HG02884 (cell line): ENCODE data around the gene ZBTB47.

ENCODE experiments used
- ATAC-seq: cut with Tn5 transposase; IDR thresholded peaks from one replicate; pipeline ENCODE4 v1.9.1; 2021; ENCODE audit warnings: mild to moderate bottlenecking, moderate library complexity; ENCODE audit not compliant: unreplicated experiment

Gene ZBTB47

DNA sequence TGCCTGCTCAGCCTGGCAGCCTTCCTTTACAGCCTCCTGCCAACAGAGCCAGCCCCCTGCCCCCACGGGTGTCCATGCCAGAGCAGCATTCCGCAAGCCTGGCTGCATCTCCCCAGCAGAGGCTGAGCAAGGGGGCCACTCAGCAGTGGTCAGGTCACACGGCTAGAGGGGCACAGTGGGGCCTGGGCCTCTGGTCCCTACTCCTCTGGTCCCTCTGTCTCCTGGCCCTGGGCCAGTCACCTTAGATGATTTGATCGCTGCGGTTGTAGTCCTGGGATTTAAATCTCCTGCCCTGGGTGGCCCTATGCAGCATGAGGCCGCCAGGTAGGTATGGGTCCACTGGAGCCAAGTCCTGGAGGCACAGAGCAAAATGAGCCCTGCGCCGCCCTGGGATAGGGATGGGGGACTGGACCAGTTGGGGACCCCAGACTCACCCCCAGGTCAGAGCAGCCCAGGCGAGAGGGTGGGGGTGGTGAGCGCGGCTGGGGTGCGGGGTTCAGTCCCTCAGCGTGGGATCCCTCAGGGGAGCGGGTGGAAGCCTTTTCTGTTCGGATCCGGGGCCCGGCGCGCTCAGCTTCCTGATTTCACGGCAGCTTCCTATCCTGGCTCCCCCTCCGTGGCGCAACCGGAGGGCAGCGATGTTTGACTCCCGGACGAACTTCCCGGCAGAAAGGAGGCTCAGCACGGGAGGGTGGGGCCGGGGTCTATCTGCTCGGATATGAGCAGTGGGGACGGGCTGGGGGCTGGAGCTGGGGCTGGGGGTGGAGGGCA lies at the start of gene ZBTB47:
Gene ZBTB47, plus strand, starts transcription at position 138 of the 771 bp plus-strand sequence. CDS start 4,659 bp downstream, outside the sequence.
- no peak for ATAC-seq

DNA sequence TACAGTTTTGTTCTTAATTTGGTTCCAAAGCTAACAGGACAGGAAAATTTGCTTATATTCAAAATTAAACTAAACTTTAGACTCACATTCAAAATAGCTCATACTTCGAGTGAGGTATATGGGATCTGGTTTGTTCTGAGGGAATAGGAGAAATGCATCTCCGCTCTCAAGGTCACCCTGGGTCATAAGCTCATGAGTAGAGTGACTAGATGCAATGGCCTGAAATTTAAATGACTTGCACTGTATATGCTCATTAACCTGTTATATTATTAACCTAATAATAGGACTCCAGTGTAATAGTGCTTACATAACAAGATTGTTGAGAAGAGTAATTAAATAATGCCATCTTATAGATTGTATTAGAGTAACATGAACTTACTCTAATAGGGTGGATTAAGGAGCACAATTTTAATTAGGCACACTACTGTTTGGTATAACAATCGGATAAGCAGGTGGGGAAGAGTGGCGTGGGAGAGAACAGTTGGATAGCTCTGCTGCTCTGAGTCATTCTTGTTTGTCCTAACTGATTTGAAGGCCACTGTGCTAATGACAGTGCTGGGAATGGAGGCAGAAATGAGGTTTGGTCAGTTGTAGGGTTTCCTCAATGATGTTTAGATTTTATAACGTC lies 47.8 kb upstream of the ZBTB47 start:
- no peak for ATAC-seq

- no peak for ATAC-seq
These were observed 44.9 kb upstream of the ZBTB47 start for GRCh38 chr3:42608581-42608980.

DNA sequence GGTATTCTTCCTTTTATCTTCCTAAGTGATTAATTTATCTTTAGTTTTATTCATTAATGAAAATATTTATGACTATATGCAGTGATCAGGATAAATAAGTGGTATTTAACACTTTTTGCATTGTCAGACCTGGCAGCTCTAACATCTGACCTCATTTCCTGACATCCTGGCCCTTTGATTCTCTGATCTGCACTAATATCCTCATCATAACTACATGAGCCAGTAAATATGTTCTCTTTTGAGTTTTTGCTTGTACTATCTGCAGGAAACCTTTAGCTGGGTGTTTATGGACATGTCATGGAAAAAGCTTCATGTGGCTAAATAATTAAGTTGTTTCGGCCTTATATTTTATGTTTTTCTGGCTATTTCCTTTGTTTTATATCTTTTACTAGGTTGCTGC lies 42.5 kb upstream of the ZBTB47 start:
- no peak for ATAC-seq

- ATAC-seq = no peak
These were observed 41.3 kb upstream of the ZBTB47 start for GRCh38 chr3:42612217-42612616.

DNA sequence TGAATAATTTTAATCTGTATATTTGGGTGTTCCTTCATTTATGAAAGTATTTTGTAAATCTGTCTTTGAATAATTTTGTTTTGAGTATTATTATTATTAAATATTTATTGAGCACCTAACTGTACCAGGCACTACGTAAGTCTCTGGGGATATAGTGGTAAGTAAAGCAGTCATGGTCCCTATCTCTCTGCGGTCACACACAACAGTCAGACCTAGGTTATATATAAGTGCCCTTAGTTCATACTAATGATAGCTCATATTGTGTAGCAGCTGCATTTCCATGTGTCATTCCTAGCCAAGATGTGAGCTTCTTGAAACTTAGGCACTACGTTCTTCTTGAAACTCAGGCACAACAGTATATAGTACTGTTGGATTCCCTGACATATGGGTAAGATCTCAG lies 40.6 kb upstream of the ZBTB47 start:
- ATAC-seq = no peak

DNA sequence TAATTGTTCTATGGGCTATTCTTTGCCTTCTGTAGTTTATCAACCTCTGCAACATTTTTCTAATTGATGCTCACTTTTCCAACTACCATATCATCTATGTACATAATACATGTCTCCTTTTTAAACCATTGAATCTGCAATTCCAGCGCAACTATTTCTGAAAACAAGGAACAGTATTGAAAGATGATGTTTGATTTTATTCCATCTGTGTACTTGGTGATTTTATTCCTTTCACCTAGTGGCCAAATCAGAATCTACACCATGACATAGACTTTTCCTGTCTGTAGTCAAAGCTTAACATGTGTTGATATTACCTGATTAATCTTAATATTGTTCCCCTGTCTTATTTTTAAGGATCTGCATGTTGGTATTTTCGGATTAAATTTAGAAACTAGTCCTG lies 40.0 kb upstream of the ZBTB47 start:
- no peak for ATAC-seq

DNA sequence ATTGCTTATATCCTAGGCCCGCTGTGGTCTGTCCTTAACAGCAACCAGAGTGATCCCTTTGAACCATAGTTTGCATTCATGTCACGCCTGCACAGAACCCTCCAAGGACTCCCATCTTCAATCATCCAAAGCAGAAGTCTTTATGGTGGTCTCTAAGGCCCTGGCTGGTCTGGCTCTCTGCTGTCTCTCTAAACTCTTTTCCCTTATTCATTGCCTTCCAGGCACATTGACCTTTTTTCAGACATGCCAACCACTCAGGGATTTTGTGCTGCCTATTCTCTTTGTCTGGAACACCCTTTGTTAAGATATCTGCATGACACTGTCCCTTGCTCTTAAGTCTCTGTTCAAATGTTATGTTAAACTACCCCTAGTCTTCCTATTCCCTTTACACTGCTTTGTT lies 21.9 kb upstream of the ZBTB47 start:
- ATAC-seq = no peak

DNA sequence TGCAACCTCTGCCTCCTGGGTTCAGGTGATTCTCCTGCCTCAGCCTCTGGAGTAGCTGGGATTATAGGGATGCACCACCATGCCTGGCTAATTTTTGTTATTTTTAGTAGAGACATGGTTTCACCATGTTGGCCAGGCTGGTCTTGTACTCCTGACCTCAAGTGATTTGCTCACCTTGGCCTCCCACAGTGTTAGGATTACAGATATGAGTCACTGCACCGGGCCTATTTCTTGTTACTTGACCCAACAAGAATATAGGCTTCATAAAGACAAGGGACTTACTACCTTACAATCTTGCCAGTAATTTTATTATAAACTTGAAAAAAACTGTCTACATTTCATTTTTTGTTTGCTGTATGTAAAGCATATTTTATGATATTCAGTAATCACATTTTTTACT lies 21.4 kb upstream of the ZBTB47 start:
- no peak for ATAC-seq

DNA sequence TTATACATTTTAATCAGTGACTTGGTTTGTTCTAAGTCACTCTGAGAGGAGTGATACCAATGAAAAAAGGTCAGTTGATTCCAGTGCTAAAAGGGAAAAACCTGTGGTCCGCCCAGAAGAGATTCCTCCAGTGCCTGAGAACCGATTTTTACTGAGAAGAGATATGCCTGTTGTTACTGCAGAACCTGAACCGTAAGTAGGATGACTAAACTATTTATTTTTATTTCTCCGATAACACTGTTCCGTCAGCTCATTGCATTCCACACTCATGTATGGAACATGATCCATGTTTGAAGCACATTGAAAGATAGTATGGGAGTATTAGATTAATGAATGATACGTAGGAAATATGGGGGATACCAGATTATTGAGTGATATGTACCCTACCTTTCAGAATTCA lies 20.0 kb upstream of the ZBTB47 start:
- no peak for ATAC-seq

DNA sequence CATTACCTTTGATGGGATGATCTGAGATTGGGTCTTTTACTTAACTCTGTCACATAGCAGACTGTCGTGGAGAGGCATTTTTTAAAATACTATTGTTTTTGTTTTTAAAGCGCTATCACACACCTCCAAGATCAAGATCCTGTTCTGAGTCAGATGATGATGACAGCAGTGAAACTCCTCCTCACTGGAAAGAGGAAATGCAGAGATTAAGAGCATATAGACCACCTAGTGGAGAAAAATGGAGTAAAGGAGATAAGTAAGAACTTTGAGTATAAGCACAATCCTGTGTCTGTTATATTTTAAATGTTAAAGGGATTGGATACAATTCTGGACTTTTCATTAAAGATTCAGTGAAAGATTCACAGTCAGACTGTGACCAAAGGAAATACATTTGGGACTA lies 18.4 kb upstream of the ZBTB47 start:
- no peak for ATAC-seq

DNA sequence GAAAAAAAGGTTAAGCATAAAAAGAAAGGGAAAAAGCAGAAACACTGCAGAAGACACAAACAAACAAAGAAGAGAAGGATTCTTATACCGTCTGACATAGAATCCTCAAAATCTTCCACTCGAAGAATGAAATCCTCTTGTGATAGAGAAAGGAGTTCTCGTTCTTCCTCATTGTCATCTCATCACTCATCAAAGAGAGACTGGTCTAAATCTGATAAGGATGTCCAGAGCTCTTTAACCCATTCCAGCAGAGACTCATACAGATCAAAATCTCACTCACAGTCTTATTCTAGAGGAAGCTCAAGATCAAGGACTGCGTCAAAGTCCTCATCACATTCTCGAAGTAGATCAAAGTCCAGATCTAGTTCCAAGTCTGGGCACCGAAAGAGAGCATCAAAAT lies 16.5 kb upstream of the ZBTB47 start:
- ATAC-seq = no peak

- peak; percentile 48 for ATAC-seq
These were observed 15.1 kb upstream of the ZBTB47 start for GRCh38 chr3:42638339-42638842.

- ATAC-seq = no peak
These were observed 14.3 kb upstream of the ZBTB47 start for GRCh38 chr3:42639192-42639591.

GRCh38 chr3:42640129-42640528 lies 13.4 kb upstream of the ZBTB47 start:
- no peak for ATAC-seq

DNA sequence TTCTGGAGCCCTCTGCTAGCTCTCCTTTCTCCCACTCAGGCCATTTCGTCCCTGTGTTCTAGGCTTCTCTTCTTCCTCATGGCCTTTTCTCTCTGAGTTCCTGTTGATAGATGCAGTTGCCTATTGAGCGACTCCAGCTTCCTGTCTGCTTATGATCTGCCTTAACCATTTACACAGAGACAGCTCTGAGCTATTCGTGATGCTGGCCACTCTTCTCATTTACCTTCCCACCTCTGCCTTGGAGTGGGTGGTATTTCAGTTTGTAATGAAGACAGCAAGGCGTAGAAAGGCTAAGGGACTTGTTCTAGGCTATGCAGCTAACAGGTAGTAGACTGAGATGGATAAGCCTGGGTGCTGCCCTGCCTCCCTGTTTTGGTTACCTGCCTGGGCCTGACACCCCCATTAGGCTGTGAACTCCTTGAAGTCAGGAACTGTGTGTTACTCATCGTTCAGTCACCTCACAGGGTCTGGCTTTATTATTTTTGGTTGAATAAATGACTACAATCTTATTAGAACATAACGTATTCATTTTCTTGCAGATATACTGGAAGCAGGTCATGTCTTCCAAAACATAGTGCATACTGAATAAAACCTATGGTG lies 12.6 kb upstream of the ZBTB47 start:
- no peak for ATAC-seq

- ATAC-seq = no peak
These were observed 5.6 kb upstream of the ZBTB47 start for GRCh38 chr3:42647821-42648459.

- ATAC-seq = no peak
These were observed 4.5 kb upstream of the ZBTB47 start for GRCh38 chr3:42649006-42649405.

- ATAC-seq = no peak
These were observed 3.7 kb upstream of the ZBTB47 start for GRCh38 chr3:42649783-42650182.

DNA sequence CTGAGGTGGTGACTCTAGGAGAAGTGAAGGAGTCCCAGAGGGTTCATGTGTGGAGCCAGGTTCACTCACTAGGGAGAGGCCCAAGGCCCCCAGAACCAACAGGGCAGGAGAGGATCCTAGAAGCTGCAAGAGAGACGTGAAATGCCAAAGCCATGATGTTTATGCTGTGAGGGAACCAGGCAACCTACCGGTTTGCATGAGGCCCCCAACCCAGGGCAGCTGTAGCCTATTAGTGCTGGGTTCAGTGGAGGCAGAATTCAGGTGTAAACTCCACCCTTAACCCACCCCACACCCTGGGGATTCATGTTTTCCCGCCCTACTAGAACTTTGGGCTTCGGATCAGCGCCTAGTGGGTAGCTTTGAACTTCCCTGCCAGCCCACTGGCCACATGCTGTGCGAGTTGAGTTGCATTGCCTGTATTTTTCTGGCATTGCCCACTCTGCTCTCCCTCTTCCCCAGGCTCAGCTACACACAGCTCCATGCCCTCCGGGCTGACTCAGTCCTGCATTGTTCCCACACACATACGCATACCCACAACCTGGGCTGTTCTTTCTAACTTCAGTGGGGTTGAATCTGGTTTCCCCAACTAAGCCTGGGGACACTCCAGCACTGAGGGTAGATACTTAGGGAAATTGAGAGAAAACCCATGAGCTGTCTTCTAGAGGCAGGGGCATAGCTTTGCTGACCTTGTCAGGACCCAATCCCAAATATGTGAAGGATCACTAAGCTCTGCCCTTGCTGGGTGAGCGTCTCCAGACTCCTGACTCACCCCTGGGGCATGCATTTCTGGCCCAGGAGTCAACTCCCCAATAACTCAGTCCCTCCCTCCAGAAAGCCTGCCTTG lies 2.0 kb upstream of the ZBTB47 start:
- no peak for ATAC-seq

DNA sequence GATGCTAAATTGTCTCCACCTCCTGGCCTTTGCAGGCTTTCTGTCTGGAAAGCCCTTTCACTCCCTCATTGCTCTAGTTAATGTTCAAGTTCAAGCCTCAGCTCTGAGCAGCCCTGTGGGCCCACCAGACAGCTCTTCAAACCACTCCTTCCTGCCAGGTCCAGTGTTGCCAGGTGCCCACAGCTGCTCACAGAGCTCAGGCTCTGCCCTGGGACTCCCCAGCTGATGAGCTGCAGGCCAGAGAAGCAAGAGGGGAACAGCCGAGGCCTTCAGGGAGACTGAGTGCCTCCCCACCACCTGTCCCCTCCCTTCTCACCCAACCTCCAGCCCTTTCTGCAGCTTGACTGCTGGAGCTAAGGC lies 1.3 kb upstream of the ZBTB47 start:
- no peak for ATAC-seq
